Ishikawa (cell line): ENCODE measurements around the gene ZNF322.

ENCODE experiments used
- CEBPB ChIP-seq: IDR thresholded peaks from 2 replicates; pipeline ENCODE4 v1.6.1; 2012
- CREB1 ChIP-seq: IDR thresholded peaks from 2 replicates; pipeline ENCODE4 v1.6.1; 2012; ENCODE audit warnings: low read depth
- EGR1 ChIP-seq: IDR thresholded peaks from 2 replicates; pipeline ENCODE4 v1.6.1; 2012
- EP300 ChIP-seq: IDR thresholded peaks from 2 replicates; pipeline ENCODE4 v1.6.1; 2012; ENCODE audit warnings: borderline replicate concordance
- NFIC ChIP-seq: IDR thresholded peaks from 2 replicates; pipeline ENCODE4 v1.6.1; 2012
- RAD21 ChIP-seq: IDR thresholded peaks from 2 replicates; pipeline ENCODE4 v1.6.1; 2012; ENCODE audit warnings: low read depth
- TAF1 ChIP-seq: IDR thresholded peaks from 2 replicates; pipeline ENCODE4 v1.6.1; 2012; ENCODE audit warnings: low read depth, mild to moderate bottlenecking
- TCF12 ChIP-seq: IDR thresholded peaks from 2 replicates; pipeline ENCODE4 v1.6.1; 2012; ENCODE audit warnings: low read depth
- YY1 ChIP-seq: IDR thresholded peaks from 2 replicates; pipeline ENCODE4 v1.6.1; 2012; ENCODE audit warnings: low read depth
- ZBTB7A ChIP-seq: IDR thresholded peaks from 2 replicates; pipeline ENCODE4 v1.6.1; 2012; ENCODE audit warnings: low read depth
- TF ChIP-seq, protein P1 (sequence below): IDR thresholded peaks from 2 replicates; pipeline ENCODE4 v1.6.1; 2012; ENCODE audit warnings: low read depth, mild to moderate bottlenecking
- TF ChIP-seq, protein P2 (sequence below): IDR thresholded peaks from 2 replicates; pipeline ENCODE4 v1.6.1; 2012
- TF ChIP-seq, protein P3 (sequence below): IDR thresholded peaks from 2 replicates; pipeline ENCODE4 v1.6.1; 2012

DNA sequence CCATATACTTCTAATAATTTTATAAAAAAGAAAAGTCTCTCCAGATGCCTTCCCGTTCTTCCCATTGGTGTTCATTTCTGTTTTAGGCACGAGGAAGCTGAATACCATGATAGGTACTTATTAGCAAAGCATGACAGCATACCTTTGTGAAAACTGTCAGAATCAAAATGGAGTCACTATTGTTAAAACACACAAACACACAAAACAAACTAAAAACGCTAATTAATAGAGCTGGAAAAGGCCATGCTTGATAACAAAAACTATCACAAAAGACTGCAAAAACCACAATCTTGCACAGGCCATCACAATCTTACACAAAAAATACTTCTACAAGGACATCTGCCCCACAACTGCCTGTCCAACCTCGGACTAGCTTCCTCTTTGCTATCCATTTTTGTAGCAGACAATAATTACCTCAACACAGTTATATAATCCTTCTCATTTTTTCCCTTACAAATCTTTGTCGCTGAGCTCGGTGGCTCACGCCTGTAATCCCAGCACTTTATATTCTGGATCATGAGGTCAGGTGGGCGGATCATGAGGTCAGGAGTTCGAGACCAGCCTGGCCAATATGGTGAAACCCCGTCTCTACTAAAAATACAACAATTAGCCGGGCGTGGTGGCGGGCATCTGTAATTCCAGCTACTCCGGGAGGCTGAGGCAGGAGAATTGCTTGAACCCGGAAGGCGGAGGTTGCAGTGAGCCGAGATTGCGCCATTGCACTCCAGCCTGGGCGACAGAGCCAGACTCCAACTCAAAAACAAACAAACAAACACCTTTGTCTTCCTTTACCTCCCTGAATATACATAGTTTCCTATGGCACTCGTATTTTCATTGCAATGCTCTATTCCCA, 66.0 kb downstream of the ZNF322 start:
- TF ChIP-seq, protein P1, sequence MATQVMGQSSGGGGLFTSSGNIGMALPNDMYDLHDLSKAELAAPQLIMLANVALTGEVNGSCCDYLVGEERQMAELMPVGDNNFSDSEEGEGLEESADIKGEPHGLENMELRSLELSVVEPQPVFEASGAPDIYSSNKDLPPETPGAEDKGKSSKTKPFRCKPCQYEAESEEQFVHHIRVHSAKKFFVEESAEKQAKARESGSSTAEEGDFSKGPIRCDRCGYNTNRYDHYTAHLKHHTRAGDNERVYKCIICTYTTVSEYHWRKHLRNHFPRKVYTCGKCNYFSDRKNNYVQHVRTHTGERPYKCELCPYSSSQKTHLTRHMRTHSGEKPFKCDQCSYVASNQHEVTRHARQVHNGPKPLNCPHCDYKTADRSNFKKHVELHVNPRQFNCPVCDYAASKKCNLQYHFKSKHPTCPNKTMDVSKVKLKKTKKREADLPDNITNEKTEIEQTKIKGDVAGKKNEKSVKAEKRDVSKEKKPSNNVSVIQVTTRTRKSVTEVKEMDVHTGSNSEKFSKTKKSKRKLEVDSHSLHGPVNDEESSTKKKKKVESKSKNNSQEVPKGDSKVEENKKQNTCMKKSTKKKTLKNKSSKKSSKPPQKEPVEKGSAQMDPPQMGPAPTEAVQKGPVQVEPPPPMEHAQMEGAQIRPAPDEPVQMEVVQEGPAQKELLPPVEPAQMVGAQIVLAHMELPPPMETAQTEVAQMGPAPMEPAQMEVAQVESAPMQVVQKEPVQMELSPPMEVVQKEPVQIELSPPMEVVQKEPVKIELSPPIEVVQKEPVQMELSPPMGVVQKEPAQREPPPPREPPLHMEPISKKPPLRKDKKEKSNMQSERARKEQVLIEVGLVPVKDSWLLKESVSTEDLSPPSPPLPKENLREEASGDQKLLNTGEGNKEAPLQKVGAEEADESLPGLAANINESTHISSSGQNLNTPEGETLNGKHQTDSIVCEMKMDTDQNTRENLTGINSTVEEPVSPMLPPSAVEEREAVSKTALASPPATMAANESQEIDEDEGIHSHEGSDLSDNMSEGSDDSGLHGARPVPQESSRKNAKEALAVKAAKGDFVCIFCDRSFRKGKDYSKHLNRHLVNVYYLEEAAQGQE = no peak
- TF ChIP-seq, protein P2, sequence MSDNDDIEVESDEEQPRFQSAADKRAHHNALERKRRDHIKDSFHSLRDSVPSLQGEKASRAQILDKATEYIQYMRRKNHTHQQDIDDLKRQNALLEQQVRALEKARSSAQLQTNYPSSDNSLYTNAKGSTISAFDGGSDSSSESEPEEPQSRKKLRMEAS = no peak
- TF ChIP-seq, protein P3, sequence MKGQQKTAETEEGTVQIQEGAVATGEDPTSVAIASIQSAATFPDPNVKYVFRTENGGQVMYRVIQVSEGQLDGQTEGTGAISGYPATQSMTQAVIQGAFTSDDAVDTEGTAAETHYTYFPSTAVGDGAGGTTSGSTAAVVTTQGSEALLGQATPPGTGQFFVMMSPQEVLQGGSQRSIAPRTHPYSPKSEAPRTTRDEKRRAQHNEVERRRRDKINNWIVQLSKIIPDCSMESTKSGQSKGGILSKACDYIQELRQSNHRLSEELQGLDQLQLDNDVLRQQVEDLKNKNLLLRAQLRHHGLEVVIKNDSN = no peak
- TF ChIP-seq ZBTB7A (no peak), TAF1 (no peak), CEBPB (no peak), NFIC (no peak), EGR1 (no peak), EP300 (no peak), TCF12 (no peak), RAD21 (no peak), CREB1 (no peak), YY1 (no peak)
